ENCODE measurements around the gene KLHDC4. TPM values are rescaled to one million over a fixed set of nuclear protein-coding genes. Genes with fewer than 3 reads are reported as not detected.
"Not testable (repeated sequence)": the region's sequence is repeated elsewhere in the genome, so short reads cannot be mapped to it uniquely, and the experiment has no call there.

The KLHDC4 gene
- total RNA-seq, 1 donor from 2014 or later: 87.0 TPM

DNA sequence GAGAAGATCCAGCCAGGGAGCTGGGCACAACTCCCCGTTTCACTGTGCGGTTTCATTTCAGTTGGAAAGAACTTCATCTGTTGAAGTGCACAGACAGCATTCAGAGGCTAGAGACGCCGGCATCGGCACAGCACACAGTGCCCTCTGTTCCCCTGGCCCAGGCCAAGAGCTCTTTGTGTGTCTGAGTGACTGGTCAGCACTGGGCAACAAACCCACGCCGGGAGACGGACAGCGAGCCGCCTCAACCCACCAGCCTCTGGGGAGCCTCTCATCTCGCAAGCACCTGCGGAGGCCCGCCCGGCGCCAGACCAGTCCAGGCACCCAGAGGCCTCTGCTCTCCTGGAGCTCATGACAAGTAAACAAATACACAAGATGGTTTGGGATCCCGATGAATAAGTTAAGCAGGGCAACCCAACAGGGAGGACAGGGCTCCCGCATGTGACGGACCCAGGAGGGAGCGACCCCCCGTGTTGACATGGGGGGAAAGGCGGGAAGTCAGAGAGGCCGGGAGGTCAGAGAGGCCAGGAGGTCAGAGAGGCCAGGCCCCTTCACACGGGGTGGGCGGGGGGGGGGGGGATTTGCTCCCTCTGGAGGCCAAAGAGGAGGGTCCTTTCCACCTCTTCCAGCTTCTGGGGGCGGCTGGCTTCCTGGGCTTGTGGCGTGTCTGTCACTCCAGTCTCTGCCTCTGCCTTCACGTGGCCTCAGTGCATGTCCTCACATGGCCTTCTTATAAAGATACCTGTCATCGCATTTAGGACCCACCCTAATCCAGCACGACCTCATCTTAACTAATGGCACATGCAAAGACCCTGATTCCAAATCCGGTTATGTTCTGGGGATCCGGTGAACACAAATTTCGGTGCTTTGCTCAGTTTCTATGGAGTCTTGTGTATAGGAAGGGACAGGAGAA is 25.8 kb upstream of the KLHDC4 start:
- H3K4me3 Mint-ChIP-seq: no peak overlapping the region
- no peaks in the 10 kb centered on the region for H3K36me3 Mint-ChIP-seq (ENCODE audit: low read depth)
- POLR2A ChIA-PET: interaction anchor here (0.9 kb wide), 1 partner anchor 41 kb away, joined by 4 read pairs; no protein-coding TSS in a partner anchor
- ATAC-seq (ENCODE audit: low read depth) (no peak), DNase-seq (no peak)
- H3K27me3 Mint-ChIP-seq: no peaks in the 10 kb centered on the region
- H3K27ac Mint-ChIP-seq: no peak overlapping the region
- no peaks in the 10 kb centered on the region for H3K9me3 Mint-ChIP-seq
- CTCF ChIA-PET: interaction anchor here (1.2 kb wide), 1 partner anchor 13 kb away, joined by 3 read pairs; no protein-coding TSS in a partner anchor
- TF ChIP-seq CTCF (IDR thresholded peaks at IDR 0.05): no peak
- H3K4me1 Mint-ChIP-seq: no peaks in the 10 kb centered on the region
- intact Hi-C loops (cut with micrococcal nuclease): no loop called here

DNA sequence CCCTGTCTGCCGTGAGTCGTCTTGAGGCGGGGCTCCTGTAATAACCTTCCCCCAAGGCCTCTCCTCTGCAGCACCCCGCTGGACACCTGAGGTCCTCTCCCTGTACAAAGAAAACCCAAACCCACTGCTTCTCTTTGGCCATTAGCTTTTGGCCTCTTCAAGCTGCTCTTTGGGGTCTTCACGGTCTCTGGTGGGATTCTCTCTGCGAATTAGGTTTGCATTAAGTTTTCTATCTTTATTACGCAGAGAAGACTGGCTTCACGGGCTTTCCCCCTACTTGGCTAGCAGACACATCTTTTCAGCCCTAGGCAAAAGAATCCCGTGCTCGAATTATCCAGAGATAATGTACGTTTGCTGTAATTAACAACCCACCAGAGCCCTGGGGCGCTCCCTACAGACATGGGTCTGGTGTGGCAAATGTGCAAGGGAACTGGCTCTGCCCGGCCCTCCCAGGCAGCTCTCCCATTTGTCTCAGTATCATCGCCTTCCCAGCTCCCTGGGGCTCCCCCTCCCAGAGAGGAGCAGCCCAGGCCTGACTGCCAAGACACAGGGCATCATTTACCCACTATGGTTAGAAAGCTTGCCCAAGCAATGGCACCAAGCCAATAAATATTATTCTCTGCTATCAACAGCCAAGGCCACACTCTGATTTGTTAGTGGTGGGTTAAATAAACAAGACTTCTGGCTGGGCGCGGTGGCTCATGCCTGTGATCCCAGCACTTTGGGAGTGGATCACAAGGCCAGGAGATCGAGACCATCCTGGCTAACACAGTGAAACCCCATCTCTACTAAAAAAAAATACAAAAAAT is 24.7 kb upstream of the KLHDC4 start:
- Mint-ChIP-seq H3K27me3 (no peaks in the 10 kb centered on the region), H3K4me3 (no peak overlapping the region), H3K36me3 (ENCODE audit: low read depth) (no peaks in the 10 kb centered on the region), H3K4me1 (no peaks in the 10 kb centered on the region), H3K27ac (no peak overlapping the region), H3K9me3 (no peaks in the 10 kb centered on the region)
- CTCF ChIA-PET: interaction anchor here (1.2 kb wide), 1 partner anchor 12 kb away, joined by 3 read pairs; no protein-coding TSS in a partner anchor
- POLR2A ChIA-PET: interaction anchor here (0.9 kb wide), 1 partner anchor 42 kb away, joined by 4 read pairs; no protein-coding TSS in a partner anchor
- no peak for TF ChIP-seq CTCF (IDR thresholded peaks at IDR 0.05)
- intact Hi-C loops (cut with micrococcal nuclease): no loop called here
- DNase-seq (no peak), ATAC-seq (ENCODE audit: low read depth) (no peak)

GRCh38 chr16:87789437-87790291 is 23.9 kb upstream of the KLHDC4 start:
- TF ChIP-seq CTCF (IDR thresholded peaks at IDR 0.05): no peak
- ChIA-PET CTCF (no interaction called here), POLR2A (no interaction called here)
- H3K36me3 Mint-ChIP-seq (ENCODE audit: low read depth): no peaks in the 10 kb centered on the region
- intact Hi-C loops (cut with micrococcal nuclease): no loop called here
- H3K27ac Mint-ChIP-seq: no peak overlapping the region
- ATAC-seq (ENCODE audit: low read depth): no peak
- no peak overlapping the region for H3K4me3 Mint-ChIP-seq
- DNase-seq: no peak
- H3K4me1 Mint-ChIP-seq: no peaks in the 10 kb centered on the region
- no peaks in the 10 kb centered on the region for H3K9me3 Mint-ChIP-seq
- H3K27me3 Mint-ChIP-seq: peaks cover 1% of the 10 kb centered on the region

DNA sequence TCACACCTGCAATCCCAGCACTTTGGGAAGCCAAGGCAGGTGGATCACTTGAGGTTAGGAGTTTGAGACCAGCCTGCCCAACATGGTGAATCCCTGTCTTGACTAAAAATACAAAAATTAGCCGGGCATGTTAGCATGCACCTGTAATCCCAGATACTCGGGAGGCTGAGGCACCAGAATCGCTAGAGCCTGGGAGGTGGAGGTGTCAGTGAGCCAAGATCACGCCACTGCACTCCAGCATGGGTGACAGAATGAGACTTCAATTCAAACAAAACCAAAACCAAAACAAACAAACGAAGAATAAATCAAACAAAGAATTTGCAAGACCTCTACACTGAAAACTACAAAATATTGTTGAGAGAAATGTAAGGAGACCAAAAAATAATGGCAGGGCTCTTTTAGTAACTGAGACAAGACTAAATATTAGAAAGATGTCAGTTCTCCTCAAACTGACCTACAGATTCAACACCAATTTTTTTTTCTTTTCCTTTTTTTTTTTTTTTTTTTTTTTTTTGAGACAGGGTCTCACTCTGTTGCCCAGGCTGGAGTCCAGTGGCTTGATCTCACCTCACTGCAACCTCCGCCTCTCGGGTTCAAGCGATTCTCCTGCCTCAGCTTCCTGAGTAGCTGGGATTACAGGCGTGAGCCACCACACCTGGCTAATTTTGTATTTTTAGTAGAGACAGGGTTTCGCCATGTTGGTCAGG is 23.1 kb upstream of the KLHDC4 start:
- H3K27me3 Mint-ChIP-seq; H3K27ac Mint-ChIP-seq; H3K4me1 Mint-ChIP-seq; H3K36me3 Mint-ChIP-seq (ENCODE audit: low read depth); ATAC-seq (ENCODE audit: low read depth); intact Hi-C loops (cut with micrococcal nuclease); H3K9me3 Mint-ChIP-seq; DNase-seq; H3K4me3 Mint-ChIP-seq: not testable (repeated sequence)
- POLR2A ChIA-PET: interaction anchor here (1.0 kb wide), 1 partner anchor 19 kb away, joined by 3 read pairs; no protein-coding TSS in a partner anchor
- CTCF ChIA-PET: interaction anchor here (0.6 kb wide), 1 partner anchor 80 kb away, joined by 4 read pairs; the partner anchor contains the start of gene SLC7A5

GRCh38 chr16:87787451-87788091 is 21.8 kb upstream of the KLHDC4 start:
- H3K27me3 Mint-ChIP-seq; H3K36me3 Mint-ChIP-seq (ENCODE audit: low read depth); H3K4me3 Mint-ChIP-seq; DNase-seq; intact Hi-C loops (cut with micrococcal nuclease); ATAC-seq (ENCODE audit: low read depth); H3K4me1 Mint-ChIP-seq; CTCF ChIA-PET; H3K9me3 Mint-ChIP-seq; H3K27ac Mint-ChIP-seq: not testable (repeated sequence)
- POLR2A ChIA-PET: interaction anchor here (0.5 kb wide), 1 partner anchor 18 kb away, joined by 3 read pairs; no protein-coding TSS in a partner anchor

Data from activated B cell treated with CpG ODN at 0.5 μM for 24 hours (primary cell).